Caki2 (cell line): ENCODE measurements around the gene SLC35A3. TPM values are rescaled to one million over a fixed set of nuclear protein-coding genes. Genes with fewer than 3 reads are reported as not detected.
A peak's percentile ranks its signal among the peaks of the same experiment; 100 is the strongest.
"Not testable (repeated sequence)": the region's sequence is repeated elsewhere in the genome, so short reads cannot be mapped to it uniquely, and the experiment has no call there.

Experiments used
- DNase-seq: peaks from one replicate; pipeline ENCODE4 v3.0.0-alpha.2; 2015; ENCODE audit warnings: low read depth
- in situ Hi-C: cut with HindIII; loops from 2 replicates; pipeline ENCODE4 v1.10.0; 2016; ENCODE audit warnings: low sequenced_read_pairs, low pct_unique_long_range_greater_than_20kb, mixed read lengths
- total RNA-seq: library from RNA; depleted of rRNA; stranded (reverse); fragments of >200 nt; shearing (Covaris generic); gene quantifications from 2 replicates; pipeline ENCODE4 v1.2.3, GENCODE V29; 2014; ENCODE audit warnings: low replicate concordance

Gene SLC35A3
- total RNA-seq, 1 experiment from 2014 or later: 13.4 TPM

- in situ Hi-C loops: no loop called here
These were observed 1.6 kb upstream of the SLC35A3 start for GRCh38 chr1:99968214-99968613.

GRCh38 chr1:99969260-99969728, 502 bp upstream of the SLC35A3 start:
- no peak for DNase-seq

More at GRCh38 chr1:99968214-99968613, 1.6 kb upstream of the SLC35A3 start:
- no peak for DNase-seq

GRCh38 chr1:99970713-99971255, 988 bp downstream of the SLC35A3 start:
- in situ Hi-C loops: no loop called here
- DNase-seq: peak; percentile 19

More at GRCh38 chr1:99969260-99969728, 502 bp upstream of the SLC35A3 start:
- in situ Hi-C loops: no loop called here

GRCh38 chr1:99972066-99972465, 2.3 kb downstream of the SLC35A3 start:
- DNase-seq, in situ Hi-C loops: not testable (repeated sequence)

- no peak for DNase-seq
- in situ Hi-C loops: no loop called here
These were observed 5.7 kb downstream of the SLC35A3 start for GRCh38 chr1:99975529-99975928.

- in situ Hi-C loops, DNase-seq: not testable (repeated sequence)
These were observed 7.5 kb downstream of the SLC35A3 start for GRCh38 chr1:99977326-99977725.

- DNase-seq: no peak
- in situ Hi-C loops: no loop called here
These were observed 8.4 kb downstream of the SLC35A3 start for GRCh38 chr1:99978218-99978617.

- in situ Hi-C loops: no loop called here
- DNase-seq: no peak
These were observed 9.3 kb downstream of the SLC35A3 start for GRCh38 chr1:99979091-99979490.

GRCh38 chr1:99980928-99981327, 11.1 kb downstream of the SLC35A3 start:
- in situ Hi-C loops: no loop called here
- no peak for DNase-seq

GRCh38 chr1:99986656-99987225, 16.9 kb downstream of the SLC35A3 start:
- DNase-seq: no peak
- in situ Hi-C loops: no loop called here

GRCh38 chr1:99988210-99988765, 18.5 kb downstream of the SLC35A3 start:
- no peak for DNase-seq
- in situ Hi-C loops: no loop called here

- no peak for DNase-seq
- in situ Hi-C loops: no loop called here
These were observed 22.4 kb downstream of the SLC35A3 start for GRCh38 chr1:99992044-99992722.

- peak; percentile 3 for DNase-seq
- in situ Hi-C loops: no loop called here
These were observed 23.1 kb downstream of the SLC35A3 start for GRCh38 chr1:99992760-99993467.

GRCh38 chr1:99993468-99993845, 23.7 kb downstream of the SLC35A3 start:
- DNase-seq: no peak
- in situ Hi-C loops: no loop called here

GRCh38 chr1:99994496-99994895, 24.7 kb downstream of the SLC35A3 start:
- no peak for DNase-seq
- in situ Hi-C loops: no loop called here

- in situ Hi-C loops: no loop called here
- no peak for DNase-seq
These were observed 27.2 kb downstream of the SLC35A3 start for GRCh38 chr1:99996951-99997350.

- in situ Hi-C loops: no loop called here
- no peak for DNase-seq
These were observed 31.7 kb downstream of the SLC35A3 start for GRCh38 chr1:100001462-100001861.

- in situ Hi-C loops: no loop called here
- no peak for DNase-seq
These were observed 35.6 kb downstream of the SLC35A3 start for GRCh38 chr1:100005424-100005823.

GRCh38 chr1:100006688-100007087, 36.9 kb downstream of the SLC35A3 start:
- no peak for DNase-seq
- in situ Hi-C loops: no loop called here
